CD4-positive, alpha-beta memory T cell (primary cell): ENCODE measurements around the gene TBXAS1. TPM values are rescaled to one million over a fixed set of nuclear protein-coding genes. Genes with fewer than 3 reads are reported as not detected.

ENCODE experiments used
- CTCF ChIA-PET: fragments of 350-600 bp; sonication (Branson Sonifier 250); formaldehyde crosslinking; loops from one replicate; lab custom pipeline; 2021; ENCODE audit warnings: inconsistent platforms; ENCODE audit not compliant: partially characterized antibody; lab: Charles Lee
- POLR2A ChIA-PET: fragments of 350-600 bp; sonication (Branson Sonifier 250); formaldehyde crosslinking; loops from one replicate; lab custom pipeline; 2021; ENCODE audit not compliant: partially characterized antibody; lab: Charles Lee
- DNase-seq, 5 donors: peaks; one replicate each; pipeline versions ENCODE4 v3.0.0 to v3.0.0-alpha.2; 2020 to 2022; ENCODE audit warnings: mixed read lengths in 1 of 5
- H3K27ac ChIP-seq: one replicate; pipeline ENCODE4 v1.7.0; 2013; ENCODE audit warnings: low read depth, low read length
- H3K27me3 ChIP-seq: 2 replicates; pipeline ENCODE4 v1.7.0; 2013; ENCODE audit warnings: mild to moderate bottlenecking, low read length, moderate library complexity; ENCODE audit not compliant: insufficient read depth
- H3K36me3 ChIP-seq: 2 replicates; pipeline ENCODE4 v1.7.0; 2013; ENCODE audit warnings: mild to moderate bottlenecking, low read length, moderate library complexity; ENCODE audit not compliant: insufficient read depth
- H3K4me1 ChIP-seq: 2 replicates; pipeline ENCODE4 v1.7.0; 2013; ENCODE audit warnings: mild to moderate bottlenecking, low read length, moderate library complexity; ENCODE audit not compliant: insufficient read depth
- H3K4me3 ChIP-seq, 2 donors: one replicate each; pipeline ENCODE4 v1.7.0; 2013; ENCODE audit warnings: low read length in 2 of 2, mild to moderate bottlenecking in 1 of 2
- H3K9me3 ChIP-seq, 2 donors: one replicate each; pipeline ENCODE4 v1.7.0; 2013; ENCODE audit warnings: low read length in 2 of 2, control low read depth in 1 of 2; ENCODE audit not compliant: control insufficient read depth in 1 of 2
- H3K27ac Mint-ChIP-seq, 7 donors: one replicate each; pipeline ENCODE4 v1.8.0; 2020 to 2021; ENCODE audit warnings: mixed read lengths in 7 of 7, mild to moderate bottlenecking in 6 of 7, inconsistent platforms in 3 of 7, moderate library complexity in 3 of 7
- H3K27me3 Mint-ChIP-seq, 2 donors: one replicate each; pipeline ENCODE4 v1.8.0; 2020 to 2021; ENCODE audit warnings: mixed read lengths in 2 of 2
- H3K36me3 Mint-ChIP-seq, 2 donors: one replicate each; pipeline ENCODE4 v1.8.0; 2020 to 2021; ENCODE audit warnings: mixed read lengths in 2 of 2, inconsistent platforms in 1 of 2, mild to moderate bottlenecking in 1 of 2
- H3K4me1 Mint-ChIP-seq, 4 donors: one replicate each; pipeline ENCODE4 v1.8.0; 2020 to 2021; ENCODE audit warnings: mixed read lengths in 4 of 4, mild to moderate bottlenecking in 1 of 4
- H3K4me3 Mint-ChIP-seq, 8 donors: one replicate each; pipeline ENCODE4 v1.8.0; 2020 to 2021; ENCODE audit warnings: mixed read lengths in 8 of 8, mild to moderate bottlenecking in 7 of 8, moderate library complexity in 6 of 8, inconsistent platforms in 3 of 8
- H3K9me3 Mint-ChIP-seq, 8 donors: one replicate each; pipeline ENCODE4 v1.8.0; 2020 to 2021; ENCODE audit warnings: mixed read lengths in 8 of 8, mild to moderate bottlenecking in 5 of 8, inconsistent platforms in 3 of 8, moderate library complexity in 1 of 8
- intact Hi-C: fragments of 100-400 bp; cut with micrococcal nuclease; formaldehyde crosslinking; loops from one replicate; pipeline ENCODE4 v1.15.1; 2023
- polyA plus RNA-seq, 2 donors: library from polyadenylated mRNA; unstranded; fragments of 300-500 nt; fragmentation: Illumina TruSeq; gene quantifications; one replicate each; pipeline ENCODE4 v1.2.3, GENCODE V29; 2021
- total RNA-seq, 2 experiments: library from RNA; stranded (reverse); gene quantifications; one replicate each; pipeline ENCODE4 v1.2.3, GENCODE V29; 2021

TBXAS1 gene
- total and polyA plus RNA-seq, 4 experiments from 2014 or later: 16.6 to 20.1 (median 18.9) TPM

GRCh38 chr7:139885511-139885910, 56.4 kb downstream of the TBXAS1 start:
- H3K4me1 Mint-ChIP-seq: peaks cover 0 to 2% (median 0%) of the 10 kb centered on the region in 4 donors
- Histone ChIP-seq H3K9me3 (no peaks in the 10 kb centered on the region), H3K4me3 (no peak overlapping the region), H3K27ac (no peak overlapping the region), H3K27me3 (no peaks in the 10 kb centered on the region), H3K36me3 (no peaks in the 10 kb centered on the region), H3K4me1 (no peaks in the 10 kb centered on the region)
- peaks cover 0 to 30% of the 10 kb centered on the region in 2 donors for H3K36me3 Mint-ChIP-seq
- H3K27me3 Mint-ChIP-seq: no peaks in the 10 kb centered on the region
- intact Hi-C loops: no loop called here
- ChIA-PET CTCF (interaction anchor here (0.7 kb wide), 1 partner anchor 21 kb away, joined by 4 read pairs; no protein-coding TSS in a partner anchor), POLR2A (no interaction called here)
- peaks cover 0 to 7% (median 0%) of the 10 kb centered on the region in 8 donors for H3K9me3 Mint-ChIP-seq
- H3K4me3 Mint-ChIP-seq: no peak overlapping the region
- DNase-seq: no peak
- H3K27ac Mint-ChIP-seq: no peak overlapping the region

- H3K4me1 ChIP-seq: no peaks in the 10 kb centered on the region
- H3K27ac Mint-ChIP-seq: no peak overlapping the region
- H3K36me3 Mint-ChIP-seq: peaks cover 0 to 28% of the 10 kb centered on the region in 2 donors
- H3K9me3 ChIP-seq: no peaks in the 10 kb centered on the region
- H3K36me3 ChIP-seq: no peaks in the 10 kb centered on the region
- H3K27ac ChIP-seq: no peak overlapping the region
- peaks cover 0 to 7% (median 0%) of the 10 kb centered on the region in 8 donors for H3K9me3 Mint-ChIP-seq
- no peak overlapping the region for H3K4me3 Mint-ChIP-seq
- CTCF ChIA-PET: interaction anchor here (0.7 kb wide), 1 partner anchor 21 kb away, joined by 4 read pairs; no protein-coding TSS in a partner anchor
- POLR2A ChIA-PET: no interaction called here
- intact Hi-C loops: no loop called here
- H3K27me3 Mint-ChIP-seq: peaks cover 0 to 2% of the 10 kb centered on the region in 2 donors
- H3K4me3 ChIP-seq: no peak overlapping the region
- DNase-seq: no peak
- H3K27me3 ChIP-seq: no peaks in the 10 kb centered on the region
- H3K4me1 Mint-ChIP-seq: peaks cover 0 to 2% (median 0%) of the 10 kb centered on the region in 4 donors
Observed at GRCh38 chr7:139886206-139886605, 57.1 kb downstream of the TBXAS1 start.

GRCh38 chr7:139886899-139887298, 57.8 kb downstream of the TBXAS1 start:
- no peak for DNase-seq
- H3K27ac ChIP-seq: no peak overlapping the region
- Mint-ChIP-seq H3K4me3 (no peak overlapping the region), H3K27ac (no peak overlapping the region), H3K9me3 (peaks cover 0 to 7% (median 0%) of the 10 kb centered on the region in 8 donors), H3K4me1 (peaks cover 0 to 2% (median 0%) of the 10 kb centered on the region in 4 donors), H3K27me3 (peaks cover 0 to 2% of the 10 kb centered on the region in 2 donors), H3K36me3 (peaks cover 0 to 22% of the 10 kb centered on the region in 2 donors)
- H3K36me3 ChIP-seq: no peaks in the 10 kb centered on the region
- H3K27me3 ChIP-seq: no peaks in the 10 kb centered on the region
- ChIA-PET POLR2A (no interaction called here), CTCF (interaction anchor here (1.2 kb wide), 1 partner anchor 239 kb away, joined by 3 read pairs; no protein-coding TSS in a partner anchor)
- no peaks in the 10 kb centered on the region for H3K4me1 ChIP-seq
- H3K9me3 ChIP-seq: no peaks in the 10 kb centered on the region
- H3K4me3 ChIP-seq: no peak overlapping the region
- intact Hi-C loops: no loop called here

DNA sequence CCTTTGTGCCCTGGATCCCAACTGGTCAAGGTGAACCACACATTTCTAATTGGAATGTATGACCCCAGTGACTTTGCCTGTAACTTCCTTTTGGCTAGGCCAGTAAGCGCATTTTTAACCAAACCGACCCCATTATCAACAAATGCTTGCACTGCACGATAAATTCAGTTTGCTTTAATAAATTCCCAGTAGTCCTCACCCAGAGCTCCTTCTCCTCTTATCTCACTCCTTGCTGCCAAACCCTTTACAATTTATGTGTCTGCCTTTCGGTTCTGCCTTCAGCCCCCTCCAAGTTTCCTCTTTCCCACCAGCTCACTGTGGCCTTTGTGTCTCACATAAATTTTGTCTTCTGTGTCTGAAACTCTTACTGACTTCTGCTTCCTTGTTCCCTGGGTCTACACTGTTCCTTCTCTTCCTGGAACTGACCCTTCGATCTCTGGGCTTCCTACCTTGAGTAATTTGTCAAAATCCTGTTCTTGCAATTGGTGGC, 59.0 kb downstream of the TBXAS1 start:
- intact Hi-C loops: no loop called here
- no peaks in the 10 kb centered on the region for H3K27me3 ChIP-seq
- H3K27ac ChIP-seq: no peak overlapping the region
- DNase-seq: no peak
- no peak overlapping the region for H3K4me3 ChIP-seq
- H3K4me1 ChIP-seq: no peaks in the 10 kb centered on the region
- peak overlapping the region in 1 of 7 donors; percentile 40 for H3K27ac Mint-ChIP-seq
- H3K36me3 ChIP-seq: no peaks in the 10 kb centered on the region
- peaks cover 0 to 7% (median 0%) of the 10 kb centered on the region in 8 donors for H3K9me3 Mint-ChIP-seq
- no peak overlapping the region for H3K4me3 Mint-ChIP-seq
- no peaks in the 10 kb centered on the region for H3K9me3 ChIP-seq
- peaks cover 0 to 2% (median 0%) of the 10 kb centered on the region in 4 donors for H3K4me1 Mint-ChIP-seq
- POLR2A ChIA-PET: no interaction called here
- CTCF ChIA-PET: interaction anchor here (1.2 kb wide), 1 partner anchor 240 kb away, joined by 3 read pairs; no protein-coding TSS in a partner anchor
- peaks cover 0 to 2% of the 10 kb centered on the region in 2 donors for H3K27me3 Mint-ChIP-seq
- peaks cover 0 to 18% of the 10 kb centered on the region in 2 donors for H3K36me3 Mint-ChIP-seq

DNA sequence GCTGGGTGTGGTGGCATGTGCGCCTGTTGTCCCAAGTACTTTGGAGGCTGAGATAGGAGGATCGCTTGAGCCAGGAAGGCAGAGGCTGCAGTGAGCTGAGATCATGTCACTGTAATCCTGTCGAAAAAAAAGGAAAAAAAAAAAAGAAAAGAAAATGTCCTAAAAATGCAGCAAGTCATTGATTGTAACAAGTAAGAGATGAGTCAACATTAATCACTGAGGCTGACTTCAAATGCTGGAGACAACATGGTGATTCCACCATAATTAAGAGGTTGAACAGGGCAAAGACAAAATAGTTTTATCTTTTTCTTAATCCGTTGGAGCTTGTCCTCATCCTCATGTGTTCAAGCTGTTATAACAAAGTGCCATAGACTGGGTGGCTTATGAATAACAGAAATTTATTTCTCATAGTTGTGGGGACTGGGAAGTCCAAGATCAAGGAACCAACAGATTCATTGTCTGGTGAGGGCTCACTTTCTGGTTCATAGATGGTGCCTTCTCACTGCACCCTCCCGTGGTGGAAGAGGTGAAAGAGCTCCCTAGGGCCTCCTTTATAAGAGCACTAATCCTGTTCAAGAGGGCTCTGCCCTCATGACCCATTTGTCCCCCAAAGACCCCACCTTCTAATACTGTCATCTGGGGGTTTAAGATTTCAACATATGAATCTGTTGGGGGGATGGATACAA, 60.3 kb downstream of the TBXAS1 start:
- Mint-ChIP-seq H3K36me3 (peaks cover 0 to 15% of the 10 kb centered on the region in 2 donors), H3K27me3 (peaks cover 0 to 2% of the 10 kb centered on the region in 2 donors), H3K9me3 (peaks cover 0 to 7% (median 0%) of the 10 kb centered on the region in 8 donors), H3K4me3 (no peak overlapping the region), H3K4me1 (peaks cover 0 to 2% (median 0%) of the 10 kb centered on the region in 4 donors), H3K27ac (peak overlapping the region in 1 of 7 donors; percentile 19)
- intact Hi-C loops: no loop called here
- Histone ChIP-seq H3K27me3 (no peaks in the 10 kb centered on the region), H3K27ac (no peak overlapping the region), H3K4me1 (no peaks in the 10 kb centered on the region), H3K4me3 (no peak overlapping the region), H3K36me3 (no peaks in the 10 kb centered on the region), H3K9me3 (no peaks in the 10 kb centered on the region)
- ChIA-PET POLR2A (no interaction called here), CTCF (interaction anchor here (0.9 to 1.1 kb wide), 2 partner anchors 23 to 244 kb away, joined by 3 read pairs; no protein-coding TSS in a partner anchor)
- DNase-seq: no peak

GRCh38 chr7:139893461-139893860, 64.4 kb downstream of the TBXAS1 start:
- Mint-ChIP-seq H3K9me3 (peaks cover 0 to 6% (median 0%) of the 10 kb centered on the region in 8 donors), H3K4me3 (no peak overlapping the region), H3K36me3 (peaks cover 0 to 8% of the 10 kb centered on the region in 2 donors), H3K4me1 (peaks cover 0 to 2% (median 0%) of the 10 kb centered on the region in 4 donors), H3K27me3 (peaks cover 0 to 2% of the 10 kb centered on the region in 2 donors), H3K27ac (no peak overlapping the region)
- no peaks in the 10 kb centered on the region for H3K36me3 ChIP-seq
- H3K9me3 ChIP-seq: no peaks in the 10 kb centered on the region
- CTCF ChIA-PET: interaction anchor here (0.6 kb wide), 1 partner anchor 687 kb away, joined by 3 read pairs; no protein-coding TSS in a partner anchor
- no peak overlapping the region for H3K27ac ChIP-seq
- H3K4me1 ChIP-seq: no peaks in the 10 kb centered on the region
- no peak for DNase-seq
- no peak overlapping the region for H3K4me3 ChIP-seq
- H3K27me3 ChIP-seq: no peaks in the 10 kb centered on the region
- intact Hi-C loops: no loop called here
- POLR2A ChIA-PET: no interaction called here

GRCh38 chr7:139893999-139894398, 64.9 kb downstream of the TBXAS1 start:
- H3K9me3 ChIP-seq: no peaks in the 10 kb centered on the region
- no peak overlapping the region for H3K4me3 ChIP-seq
- H3K9me3 Mint-ChIP-seq: peaks cover 0 to 2% (median 0%) of the 10 kb centered on the region in 8 donors
- ChIA-PET POLR2A (no interaction called here), CTCF (no interaction called here)
- DNase-seq: no peak
- no peaks in the 10 kb centered on the region for H3K4me1 Mint-ChIP-seq
- intact Hi-C loops: no loop called here
- no peak overlapping the region for H3K27ac ChIP-seq
- H3K4me3 Mint-ChIP-seq: no peak overlapping the region
- H3K36me3 Mint-ChIP-seq: peaks cover 0 to 3% of the 10 kb centered on the region in 2 donors
- no peak overlapping the region for H3K27ac Mint-ChIP-seq
- H3K27me3 Mint-ChIP-seq: peaks cover 0 to 2% of the 10 kb centered on the region in 2 donors
- H3K27me3 ChIP-seq: no peaks in the 10 kb centered on the region
- no peaks in the 10 kb centered on the region for H3K36me3 ChIP-seq
- H3K4me1 ChIP-seq: no peaks in the 10 kb centered on the region
